ENCODE data around the gene RUFY4. TPM values are rescaled to one million over a fixed set of nuclear protein-coding genes. Genes with fewer than 3 reads are reported as not detected.

RUFY4 gene
- total and polyA plus RNA-seq, 7 experiments from 2014 or later: 0.40 to 6.6 (median 2.4) TPM; not detected in 2

DNA sequence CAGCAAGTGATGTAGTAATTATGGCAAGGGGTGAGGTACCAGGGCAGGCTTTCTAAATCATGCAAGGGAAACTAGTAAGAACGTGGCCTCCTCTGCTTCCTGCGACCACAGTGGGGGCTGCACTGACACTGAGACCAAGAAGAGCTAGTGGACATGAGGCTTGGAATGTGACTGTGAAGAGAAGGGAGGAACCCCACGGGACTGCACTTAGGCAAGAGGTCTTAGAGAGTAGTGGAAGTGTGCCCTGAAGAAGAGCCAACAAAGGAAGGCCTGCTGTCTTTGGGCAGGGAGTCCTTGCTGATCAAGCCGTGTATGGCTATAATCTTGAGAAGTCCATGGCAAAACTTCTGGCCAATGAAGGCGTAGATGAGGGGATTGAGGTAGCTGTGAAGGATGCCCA is 8.9 kb upstream of the RUFY4 start:
- intact Hi-C loops (cut with micrococcal nuclease): no loop called here
- Histone ChIP-seq H3K27ac (ENCODE audit: low read depth, low read length) (no peak overlapping the region), H3K4me1 (ENCODE audit: control insufficient read depth in 2 of 2, insufficient read depth in 2 of 2, low read length in 2 of 2) (no peaks in the 10 kb centered on the region), H3K9me3 (ENCODE audit: control insufficient read depth in 2 of 3, low read length in 3 of 3) (no peaks in the 10 kb centered on the region), H3K27me3 (ENCODE audit: control insufficient read depth in 2 of 2, insufficient read depth in 2 of 2, low read length in 2 of 2) (no peaks in the 10 kb centered on the region), H3K36me3 (ENCODE audit: control insufficient read depth in 2 of 3, insufficient read depth in 3 of 3, low read length in 3 of 3) (no peaks in the 10 kb centered on the region), H3K4me3 (ENCODE audit: low read length) (no peak overlapping the region)
- ATAC-seq (no peak), DNase-seq (no peak)
- Mint-ChIP-seq H3K27ac (no peak overlapping the region), H3K4me3 (no peak overlapping the region), H3K27me3 (peaks cover 4 to 21% (median 14%) of the 10 kb centered on the region in 5 donors), H3K9me3 (no peaks in the 10 kb centered on the region), H3K36me3 (peaks cover 0 to 4% (median 0%) of the 10 kb centered on the region in 5 donors), H3K4me1 (peaks cover 0 to 4% (median 0%) of the 10 kb centered on the region in 7 donors)
- POLR2A ChIA-PET: no interaction called here
- CTCF ChIA-PET: interaction anchor here (0.8 kb wide), 1 partner anchor 12 kb away, joined by 3 read pairs; no protein-coding TSS in a partner anchor

DNA sequence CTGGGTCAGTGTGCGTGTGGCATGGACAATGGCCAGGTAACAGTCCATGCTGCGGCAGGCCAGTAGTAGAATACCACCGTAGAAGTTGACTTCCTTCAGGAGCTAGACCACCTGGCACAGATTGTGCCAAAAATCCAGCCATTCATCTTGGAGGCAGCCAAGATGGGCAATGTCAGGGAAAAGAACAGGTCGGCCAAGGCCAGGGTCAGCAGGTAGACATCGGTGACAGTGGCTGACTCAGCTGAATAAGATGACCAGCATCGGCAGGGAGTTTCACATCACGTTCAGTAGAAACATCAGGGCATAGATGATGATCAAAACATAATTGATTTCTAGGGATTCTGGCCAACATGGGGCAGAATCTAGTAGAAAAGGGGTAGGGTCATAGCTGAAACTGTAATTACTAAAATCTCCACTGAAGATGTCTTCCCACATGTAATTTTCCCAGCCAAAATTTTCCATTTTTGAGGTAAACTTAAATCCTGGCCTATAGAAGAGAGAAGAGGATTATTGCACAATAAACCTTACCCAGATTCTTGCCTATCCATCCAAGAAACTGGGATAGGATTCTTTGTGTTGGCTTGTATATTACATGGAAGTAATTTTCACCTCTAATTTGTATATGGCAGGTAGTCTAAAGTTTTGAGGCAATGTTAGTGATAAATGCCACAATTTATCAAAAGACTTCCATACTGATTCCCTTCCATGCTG is 7.9 kb upstream of the RUFY4 start:
- DNase-seq (no peak), ATAC-seq (no peak)
- Mint-ChIP-seq H3K9me3 (no peaks in the 10 kb centered on the region), H3K4me1 (peaks cover 0 to 4% (median 0%) of the 10 kb centered on the region in 7 donors), H3K4me3 (no peak overlapping the region), H3K36me3 (no peaks in the 10 kb centered on the region), H3K27ac (no peak overlapping the region), H3K27me3 (peaks cover 4 to 20% (median 14%) of the 10 kb centered on the region in 5 donors)
- H3K4me3 ChIP-seq (ENCODE audit: low read length): no peak overlapping the region
- CTCF ChIA-PET: interaction anchor here (0.8 kb wide), 1 partner anchor 11 kb away, joined by 3 read pairs; no protein-coding TSS in a partner anchor
- no peaks in the 10 kb centered on the region for H3K4me1 ChIP-seq (ENCODE audit: control insufficient read depth in 2 of 2, insufficient read depth in 2 of 2, low read length in 2 of 2)
- intact Hi-C loops (cut with micrococcal nuclease): no loop called here
- H3K36me3 ChIP-seq (ENCODE audit: control insufficient read depth in 2 of 3, insufficient read depth in 3 of 3, low read length in 3 of 3): no peaks in the 10 kb centered on the region
- H3K9me3 ChIP-seq (ENCODE audit: control insufficient read depth in 2 of 3, low read length in 3 of 3): no peaks in the 10 kb centered on the region
- H3K27ac ChIP-seq (ENCODE audit: low read depth, low read length): no peak overlapping the region
- POLR2A ChIA-PET: no interaction called here
- no peaks in the 10 kb centered on the region for H3K27me3 ChIP-seq (ENCODE audit: control insufficient read depth in 2 of 2, insufficient read depth in 2 of 2, low read length in 2 of 2)

DNA sequence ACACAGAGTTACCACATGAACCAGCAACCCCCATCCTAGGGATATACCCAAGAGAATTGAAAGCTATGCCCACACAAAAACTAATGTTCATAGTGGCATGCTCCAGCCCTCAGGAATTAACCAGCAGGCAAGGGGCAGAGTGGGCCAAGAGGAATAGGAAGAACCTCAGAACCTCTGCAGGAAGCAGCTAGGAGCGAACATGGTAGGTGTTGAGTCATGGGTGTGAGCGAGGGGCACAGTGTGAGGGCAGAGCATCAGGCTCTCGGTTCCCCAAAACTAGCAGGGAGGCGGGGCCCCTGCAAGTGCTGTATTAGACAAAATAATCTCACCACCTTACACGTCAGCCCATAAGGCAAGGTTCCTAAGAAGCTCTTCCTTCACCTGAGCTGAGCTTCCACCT is 5.6 kb upstream of the RUFY4 start:
- Mint-ChIP-seq H3K9me3 (no peaks in the 10 kb centered on the region), H3K27ac (no peak overlapping the region), H3K4me3 (no peak overlapping the region), H3K4me1 (peaks cover 0 to 14% (median under 1%) of the 10 kb centered on the region in 7 donors), H3K27me3 (peaks cover 4 to 20% (median 19%) of the 10 kb centered on the region in 5 donors), H3K36me3 (peaks cover 0 to 1% (median 0%) of the 10 kb centered on the region in 5 donors)
- ATAC-seq: peak; percentile 88
- peaks cover 0 to under 1% of the 10 kb centered on the region in 2 donors for H3K4me1 ChIP-seq (ENCODE audit: control insufficient read depth in 2 of 2, insufficient read depth in 2 of 2, low read length in 2 of 2)
- H3K9me3 ChIP-seq (ENCODE audit: control insufficient read depth in 2 of 3, low read length in 3 of 3): no peaks in the 10 kb centered on the region
- POLR2A ChIA-PET: no interaction called here
- no peak for DNase-seq
- no peak overlapping the region for H3K27ac ChIP-seq (ENCODE audit: low read depth, low read length)
- no peaks in the 10 kb centered on the region for H3K36me3 ChIP-seq (ENCODE audit: control insufficient read depth in 2 of 3, insufficient read depth in 3 of 3, low read length in 3 of 3)
- no peak overlapping the region for H3K4me3 ChIP-seq (ENCODE audit: low read length)
- CTCF ChIA-PET: no interaction called here
- intact Hi-C loops (cut with micrococcal nuclease): no loop called here
- H3K27me3 ChIP-seq (ENCODE audit: control insufficient read depth in 2 of 2, insufficient read depth in 2 of 2, low read length in 2 of 2): no peaks in the 10 kb centered on the region

DNA sequence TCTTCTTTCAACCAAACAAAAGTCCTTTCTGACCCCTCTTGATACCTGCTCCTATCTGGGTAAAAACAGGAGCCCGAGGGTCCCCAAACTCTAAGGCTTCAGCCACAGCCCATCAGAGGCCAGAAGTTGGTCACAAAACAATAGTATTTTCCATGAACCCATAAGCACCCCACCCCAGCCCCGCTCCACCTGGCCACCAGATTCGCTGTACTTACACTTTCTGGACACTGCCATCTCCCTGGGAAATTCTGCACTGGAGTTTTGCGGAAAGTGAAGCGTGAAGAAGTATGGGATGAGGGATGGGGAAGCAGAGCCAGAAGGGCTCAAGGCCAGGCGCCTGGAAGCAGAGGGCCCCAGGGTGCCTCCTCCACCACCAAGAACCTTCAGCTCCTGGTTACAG is 5.2 kb upstream of the RUFY4 start:
- Histone ChIP-seq H3K36me3 (ENCODE audit: control insufficient read depth in 2 of 3, insufficient read depth in 3 of 3, low read length in 3 of 3) (no peaks in the 10 kb centered on the region), H3K4me3 (ENCODE audit: low read length) (no peak overlapping the region), H3K27me3 (ENCODE audit: control insufficient read depth in 2 of 2, insufficient read depth in 2 of 2, low read length in 2 of 2) (no peaks in the 10 kb centered on the region), H3K27ac (ENCODE audit: low read depth, low read length) (no peak overlapping the region), H3K4me1 (ENCODE audit: control insufficient read depth in 2 of 2, insufficient read depth in 2 of 2, low read length in 2 of 2) (peaks cover 4% of the 10 kb centered on the region in 2 donors), H3K9me3 (ENCODE audit: control insufficient read depth in 2 of 3, low read length in 3 of 3) (no peaks in the 10 kb centered on the region)
- no peak overlapping the region for H3K4me3 Mint-ChIP-seq
- no peaks in the 10 kb centered on the region for H3K9me3 Mint-ChIP-seq
- H3K4me1 Mint-ChIP-seq: peaks cover 0 to 17% (median 4%) of the 10 kb centered on the region in 7 donors
- ATAC-seq (no peak), DNase-seq (no peak)
- H3K27ac Mint-ChIP-seq: no peak overlapping the region
- CTCF ChIA-PET: no interaction called here
- intact Hi-C loops (cut with micrococcal nuclease): no loop called here
- POLR2A ChIA-PET: no interaction called here
- H3K36me3 Mint-ChIP-seq: peaks cover 0 to 1% (median 0%) of the 10 kb centered on the region in 5 donors
- H3K27me3 Mint-ChIP-seq: peaks cover 4 to 19% (median 16%) of the 10 kb centered on the region in 5 donors

DNA sequence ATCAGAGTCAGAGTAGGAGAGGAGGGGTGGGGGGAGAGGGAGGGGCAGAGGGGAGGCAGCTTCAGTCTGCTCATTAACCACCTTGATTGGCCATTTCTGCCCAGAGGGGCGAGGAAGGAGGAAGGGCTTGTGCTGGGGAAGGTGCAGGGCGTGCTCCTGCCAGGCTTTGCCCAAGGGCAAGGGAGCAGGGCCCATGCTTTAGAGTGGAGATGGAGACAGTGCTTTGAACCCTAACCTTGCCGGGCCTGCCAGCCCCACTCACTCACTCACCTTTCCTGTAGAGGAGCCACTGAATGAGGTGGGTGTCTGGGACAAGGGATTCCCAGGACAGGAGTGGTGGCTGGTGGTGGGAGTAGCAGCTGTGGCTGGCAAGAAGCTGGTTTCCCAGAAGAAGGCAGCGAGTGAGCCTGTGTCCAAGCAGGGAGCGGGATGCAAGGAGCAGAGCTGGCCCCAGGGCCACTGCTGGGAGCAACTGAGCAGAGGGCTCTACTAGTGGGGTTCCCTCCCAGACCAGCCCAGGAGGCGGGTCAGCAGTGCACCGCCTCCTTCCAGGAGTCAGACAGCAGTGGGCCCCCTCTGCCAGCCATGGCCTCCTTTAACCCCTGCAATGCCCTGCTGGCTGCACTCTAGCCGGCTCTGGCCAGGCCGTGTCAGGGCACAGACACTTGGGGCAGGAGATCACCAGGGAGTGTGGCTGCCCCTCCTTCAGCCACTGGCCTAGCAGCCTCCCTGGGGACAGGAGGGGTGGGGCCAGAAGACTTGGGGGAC is 3.6 kb upstream of the RUFY4 start:
- Histone ChIP-seq H3K9me3 (ENCODE audit: control insufficient read depth in 2 of 3, low read length in 3 of 3) (no peaks in the 10 kb centered on the region), H3K27me3 (ENCODE audit: control insufficient read depth in 2 of 2, insufficient read depth in 2 of 2, low read length in 2 of 2) (no peaks in the 10 kb centered on the region), H3K36me3 (ENCODE audit: control insufficient read depth in 2 of 3, insufficient read depth in 3 of 3, low read length in 3 of 3) (no peaks in the 10 kb centered on the region), H3K4me1 (ENCODE audit: control insufficient read depth in 2 of 2, insufficient read depth in 2 of 2, low read length in 2 of 2) (peaks cover 4 to 8% of the 10 kb centered on the region in 2 donors), H3K4me3 (ENCODE audit: low read length) (no peak overlapping the region), H3K27ac (ENCODE audit: low read depth, low read length) (no peak overlapping the region)
- DNase-seq (no peak), ATAC-seq (no peak)
- intact Hi-C loops (cut with micrococcal nuclease): no loop called here
- POLR2A ChIA-PET: no interaction called here
- Mint-ChIP-seq H3K27ac (no peak overlapping the region), H3K4me3 (no peak overlapping the region), H3K27me3 (peaks cover 0 to 16% (median 9%) of the 10 kb centered on the region in 5 donors), H3K36me3 (peaks cover 0 to 1% (median 0%) of the 10 kb centered on the region in 5 donors), H3K4me1 (peaks cover 0 to 22% (median 7%) of the 10 kb centered on the region in 7 donors), H3K9me3 (no peaks in the 10 kb centered on the region)
- CTCF ChIA-PET: interaction anchor here (0.8 kb wide), 1 partner anchor 280 kb away, joined by 4 read pairs; no protein-coding TSS in a partner anchor

DNA sequence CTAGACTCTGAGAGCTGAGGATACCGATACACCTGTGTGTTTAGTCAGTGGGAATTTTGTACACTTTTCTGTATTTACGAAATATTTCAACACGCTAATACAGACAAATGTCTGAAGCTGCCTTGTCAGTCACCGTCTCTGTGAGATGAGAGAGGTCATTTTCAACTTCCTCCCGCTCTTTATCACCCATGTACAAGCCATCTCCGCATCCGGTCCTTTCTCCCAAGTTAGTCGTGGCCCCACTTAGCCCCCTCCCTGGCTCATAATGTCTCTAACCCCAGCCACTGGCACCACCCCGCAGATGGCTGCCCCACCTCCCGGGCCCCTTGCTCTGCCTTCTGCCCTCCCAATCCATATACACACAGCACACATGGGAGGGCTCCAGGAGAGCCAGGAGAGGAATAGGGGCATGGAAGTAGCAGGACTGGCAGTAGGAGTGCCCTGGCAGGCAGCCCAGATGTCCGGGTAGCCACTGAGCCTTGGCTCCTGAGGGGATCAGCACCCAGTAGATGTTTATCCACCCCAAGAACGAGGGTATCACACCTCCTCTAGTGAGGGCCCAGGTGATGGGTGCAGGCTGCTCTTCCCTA is 2.0 kb upstream of the RUFY4 start:
- H3K4me3 Mint-ChIP-seq: no peak overlapping the region
- Histone ChIP-seq H3K27ac (ENCODE audit: low read depth, low read length) (no peak overlapping the region), H3K4me1 (ENCODE audit: control insufficient read depth in 2 of 2, insufficient read depth in 2 of 2, low read length in 2 of 2) (peaks cover 4 to 8% of the 10 kb centered on the region in 2 donors), H3K4me3 (ENCODE audit: low read length) (no peak overlapping the region), H3K36me3 (ENCODE audit: control insufficient read depth in 2 of 3, insufficient read depth in 3 of 3, low read length in 3 of 3) (no peaks in the 10 kb centered on the region), H3K9me3 (ENCODE audit: control insufficient read depth in 2 of 3, low read length in 3 of 3) (no peaks in the 10 kb centered on the region), H3K27me3 (ENCODE audit: control insufficient read depth in 2 of 2, insufficient read depth in 2 of 2, low read length in 2 of 2) (no peaks in the 10 kb centered on the region)
- H3K27me3 Mint-ChIP-seq: peaks cover 0 to 15% (median 9%) of the 10 kb centered on the region in 5 donors
- intact Hi-C loops (cut with micrococcal nuclease): no loop called here
- ATAC-seq (no peak), DNase-seq (no peak)
- ChIA-PET POLR2A (no interaction called here), CTCF (no interaction called here)
- H3K36me3 Mint-ChIP-seq: peaks cover 0 to 1% (median 0%) of the 10 kb centered on the region in 5 donors
- peak overlapping the region in 1 of 9 donors; percentile 41 for H3K27ac Mint-ChIP-seq
- peaks cover 0 to 22% (median 7%) of the 10 kb centered on the region in 7 donors for H3K4me1 Mint-ChIP-seq
- H3K9me3 Mint-ChIP-seq: no peaks in the 10 kb centered on the region

Data from naive thymus-derived CD4-positive, alpha-beta T cell (primary cell).